ENCODE results near the gene FBXL16. TPM values are rescaled to one million over a fixed set of nuclear protein-coding genes. Genes with fewer than 3 reads are reported as not detected.
A peak's percentile ranks its signal among the peaks of the same experiment; 100 is the strongest.

Gene FBXL16
- total and polyA plus RNA-seq, 11 donors: 0.03 to 1.00 (median 0.59) TPM; not detected in 6

DNA sequence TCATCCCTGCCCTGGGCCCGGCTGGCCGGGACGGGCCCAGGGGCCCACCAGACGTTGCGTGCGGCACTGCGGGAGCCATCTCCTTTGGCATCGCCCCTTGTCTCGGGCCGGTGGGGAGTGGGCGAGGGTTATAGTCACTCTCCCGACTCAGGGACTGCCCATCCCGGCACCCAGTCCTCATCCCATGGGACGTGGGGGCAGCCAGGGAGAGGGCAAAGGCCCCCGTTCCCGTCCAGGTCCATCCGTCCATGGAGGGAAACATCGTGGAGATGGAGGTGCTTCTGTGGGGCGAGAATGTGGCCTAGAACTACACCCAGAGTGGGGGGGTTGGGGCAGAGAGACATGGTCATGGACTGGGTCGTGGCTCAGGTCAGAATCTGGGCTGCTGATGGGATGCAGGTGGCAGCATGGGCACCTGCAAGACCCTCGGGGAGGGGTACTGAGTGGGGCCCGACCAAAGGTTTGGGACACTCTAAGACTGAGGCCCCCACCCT is 58.9 kb downstream of the FBXL16 start:
- no peak for TF ChIP-seq POLR2A (IDR thresholded peaks at IDR 0.05)
- TF ChIP-seq, protein P1, sequence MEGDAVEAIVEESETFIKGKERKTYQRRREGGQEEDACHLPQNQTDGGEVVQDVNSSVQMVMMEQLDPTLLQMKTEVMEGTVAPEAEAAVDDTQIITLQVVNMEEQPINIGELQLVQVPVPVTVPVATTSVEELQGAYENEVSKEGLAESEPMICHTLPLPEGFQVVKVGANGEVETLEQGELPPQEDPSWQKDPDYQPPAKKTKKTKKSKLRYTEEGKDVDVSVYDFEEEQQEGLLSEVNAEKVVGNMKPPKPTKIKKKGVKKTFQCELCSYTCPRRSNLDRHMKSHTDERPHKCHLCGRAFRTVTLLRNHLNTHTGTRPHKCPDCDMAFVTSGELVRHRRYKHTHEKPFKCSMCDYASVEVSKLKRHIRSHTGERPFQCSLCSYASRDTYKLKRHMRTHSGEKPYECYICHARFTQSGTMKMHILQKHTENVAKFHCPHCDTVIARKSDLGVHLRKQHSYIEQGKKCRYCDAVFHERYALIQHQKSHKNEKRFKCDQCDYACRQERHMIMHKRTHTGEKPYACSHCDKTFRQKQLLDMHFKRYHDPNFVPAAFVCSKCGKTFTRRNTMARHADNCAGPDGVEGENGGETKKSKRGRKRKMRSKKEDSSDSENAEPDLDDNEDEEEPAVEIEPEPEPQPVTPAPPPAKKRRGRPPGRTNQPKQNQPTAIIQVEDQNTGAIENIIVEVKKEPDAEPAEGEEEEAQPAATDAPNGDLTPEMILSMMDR (IDR thresholded peaks at IDR 0.05): no peak
- Histone ChIP-seq H3K36me3 (peaks cover 0 to 3% (median 0%) of the 10 kb centered on the region in 9 donors), H3K4me3 (peak overlapping the region in 8 of 12 donors; percentile 3 to 36 (median 30)), H3K9me3 (no peaks in the 10 kb centered on the region), H3K4me1 (peaks cover 3 to 88% (median 49%) of the 10 kb centered on the region in 12 donors), H3K27ac (peak overlapping the region in 11 of 12 donors; percentile 37 to 97 (median 84)), H3K27me3 (no peaks in the 10 kb centered on the region)
- DNase-seq: no peak
- intact Hi-C loops (cut with DNase I): loop anchor here in 2 of 10 donors (10.0 kb wide), 1 partner anchor 62 kb away; no protein-coding TSS in a partner anchor
- ATAC-seq: no peak
- WGBS, 4 donors: 49 to 77% (median 70%) methylated on average over 8 to 22 of the region's 22 CpGs

GRCh38 chr16:645852-646678 is 59.5 kb downstream of the FBXL16 start:
- peaks cover 3 to 88% (median 49%) of the 10 kb centered on the region in 12 donors for H3K4me1 ChIP-seq
- TF ChIP-seq, protein P1 (IDR thresholded peaks at IDR 0.05): no peak
- TF ChIP-seq POLR2A (IDR thresholded peaks at IDR 0.05): no peak
- no peaks in the 10 kb centered on the region for H3K27me3 ChIP-seq
- peak overlapping the region; percentile 37 to 97 (median 84) for H3K27ac ChIP-seq
- DNase-seq (peak in 4 of 5 donors; percentile 71 to 88 (median 73)), ATAC-seq (peak; percentile 12 to 63 (median 54))
- no peaks in the 10 kb centered on the region for H3K9me3 ChIP-seq
- intact Hi-C loops (cut with DNase I): loop anchor here in 2 of 10 donors (10.0 kb wide), 1 partner anchor 61 kb away; no protein-coding TSS in a partner anchor
- 50 to 65% (median 62%) methylated on average over 31 to 32 of the region's 32 CpGs for WGBS, 4 donors
- H3K36me3 ChIP-seq: peaks cover 0 to 3% (median 0%) of the 10 kb centered on the region in 9 donors
- H3K4me3 ChIP-seq: peak overlapping the region in 11 of 12 donors; percentile 3 to 36 (median 23)

GRCh38 chr16:644556-644955 is 61.0 kb downstream of the FBXL16 start:
- DNase-seq (no peak), ATAC-seq (no peak)
- Histone ChIP-seq H3K9me3 (no peaks in the 10 kb centered on the region), H3K27ac (peak overlapping the region in 6 of 12 donors; percentile 77 to 97 (median 92)), H3K4me3 (no peak overlapping the region), H3K4me1 (peaks cover 0 to 77% (median 41%) of the 10 kb centered on the region in 12 donors), H3K27me3 (no peaks in the 10 kb centered on the region), H3K36me3 (peaks cover 0 to 3% (median 0%) of the 10 kb centered on the region in 9 donors)
- 75 to 90% (median 83%) methylated on average over 12 of the region's 12 CpGs for WGBS, 4 donors
- intact Hi-C loops (cut with DNase I): loop anchor here in 2 of 10 donors (10.0 kb wide), 1 partner anchor 60 kb away; no protein-coding TSS in a partner anchor
- no peak for TF ChIP-seq POLR2A (IDR thresholded peaks at IDR 0.05)
- TF ChIP-seq, protein P1 (IDR thresholded peaks at IDR 0.05): no peak

- ATAC-seq (no peak), DNase-seq (no peak)
- H3K27ac ChIP-seq: peak overlapping the region; percentile 84 to 99 (median 94)
- no peaks in the 10 kb centered on the region for H3K27me3 ChIP-seq
- H3K4me1 ChIP-seq: peaks cover 0 to 68% (median 32%) of the 10 kb centered on the region in 12 donors
- H3K4me3 ChIP-seq: peak overlapping the region; percentile 59 to 94 (median 77)
- TF ChIP-seq, protein P1 (IDR thresholded peaks at IDR 0.05): no peak
- TF ChIP-seq POLR2A (IDR thresholded peaks at IDR 0.05): no peak
- WGBS, 4 donors: 54 to 74% (median 70%) methylated on average over 7 to 13 of the region's 13 CpGs
- no peaks in the 10 kb centered on the region for H3K9me3 ChIP-seq
- intact Hi-C loops (cut with DNase I): loop anchor here in 3 of 10 donors (2.0 to 10.0 kb wide), 2 partner anchors 54 to 58 kb away; no protein-coding TSS in a partner anchor
- peaks cover 0 to 3% (median 0%) of the 10 kb centered on the region in 9 donors for H3K36me3 ChIP-seq
Observed at GRCh38 chr16:643050-643368, 62.6 kb downstream of the FBXL16 start.
